Mesenchymal stem cell (in vitro differentiated cells and primary cell): ENCODE results near the gene GNAI2.

Source experiments
- DNase-seq: peaks from one replicate; pipeline ENCODE4 v3.0.0-alpha.2; 2013
- H2AFZ ChIP-seq: one replicate; pipeline ENCODE4 v1.6.1; 2013; ENCODE audit warnings: low read depth, mild to moderate bottlenecking, control low read depth, inconsistent platforms, low read length, moderate library complexity
- H2AK5ac ChIP-seq: 2 replicates; pipeline ENCODE4 v1.6.1; 2013; ENCODE audit warnings: low read length, moderate library complexity, mild to moderate bottlenecking, inconsistent platforms; ENCODE audit not compliant: severe bottlenecking
- H2BK120ac ChIP-seq: one replicate; pipeline ENCODE4 v1.6.1; 2013; ENCODE audit warnings: low read depth, mild to moderate bottlenecking, inconsistent platforms, low read length, moderate library complexity
- H2BK12ac ChIP-seq, 2 experiments: one replicate each; pipeline ENCODE4 v1.6.1; 2013; ENCODE audit warnings: inconsistent platforms in 2 of 2, low read length in 2 of 2, mild to moderate bottlenecking in 2 of 2, moderate library complexity in 2 of 2, control low read depth in 1 of 2
- H2BK15ac ChIP-seq: one replicate; pipeline ENCODE4 v1.6.1; 2013; ENCODE audit warnings: mild to moderate bottlenecking, low read depth, inconsistent platforms; ENCODE audit not compliant: poor library complexity, severe bottlenecking
- H2BK5ac ChIP-seq: 2 replicates; pipeline ENCODE4 v1.6.1; 2013; ENCODE audit warnings: low read depth, mild to moderate bottlenecking, low read length, control low read depth, inconsistent platforms; ENCODE audit not compliant: poor library complexity, severe bottlenecking
- H3K14ac ChIP-seq, 2 experiments: one replicate each; pipeline ENCODE4 v1.6.1; 2013; ENCODE audit warnings: inconsistent platforms in 2 of 2, low read length in 2 of 2, control low read depth in 1 of 2, mild to moderate bottlenecking in 1 of 2, moderate library complexity in 1 of 2
- H3K18ac ChIP-seq, 2 experiments: one replicate each; pipeline ENCODE4 v1.6.1; 2013; ENCODE audit warnings: inconsistent platforms in 2 of 2, low read length in 2 of 2, control low read depth in 1 of 2, low read depth in 1 of 2, mild to moderate bottlenecking in 1 of 2
- H3K23ac ChIP-seq, 2 experiments: one replicate each; pipeline ENCODE4 v1.6.1; 2013; ENCODE audit warnings: inconsistent platforms in 2 of 2, low read length in 2 of 2, mild to moderate bottlenecking in 2 of 2, moderate library complexity in 2 of 2, control low read depth in 1 of 2
- H3K27ac ChIP-seq: 2 replicates; pipeline ENCODE4 v1.5.1; 2013; ENCODE audit warnings: mild to moderate bottlenecking, moderate library complexity, low read length, control low read depth, inconsistent platforms; ENCODE audit not compliant: poor library complexity, severe bottlenecking
- H3K27me3 ChIP-seq, 2 experiments: 2 replicates each; pipeline versions ENCODE4 v1.6.1 to v1.7.0; 2013; ENCODE audit warnings: low read length in 2 of 2, mild to moderate bottlenecking in 2 of 2, moderate library complexity in 2 of 2, control low read depth in 1 of 2, inconsistent platforms in 1 of 2; ENCODE audit not compliant: control insufficient read depth in 1 of 2, insufficient read depth in 1 of 2
- H3K36me3 ChIP-seq, 2 experiments: 2 replicates each; pipeline versions ENCODE4 v1.6.1 to v1.7.0; 2013; ENCODE audit warnings: low read length in 2 of 2, control low read depth in 1 of 2, inconsistent platforms in 1 of 2, low read depth in 1 of 2, mild to moderate bottlenecking in 1 of 2; ENCODE audit not compliant: insufficient read depth in 2 of 2, control insufficient read depth in 1 of 2
- H3K4ac ChIP-seq, 2 experiments: one replicate each; pipeline ENCODE4 v1.6.1; 2013; ENCODE audit warnings: inconsistent platforms in 2 of 2, low read length in 2 of 2, mild to moderate bottlenecking in 2 of 2, moderate library complexity in 2 of 2, control low read depth in 1 of 2, low read depth in 1 of 2
- H3K4me1 ChIP-seq: 2 replicates; pipeline ENCODE4 v1.6.1; 2013; ENCODE audit warnings: low read depth, low read length, control low read depth; ENCODE audit not compliant: control insufficient read depth, insufficient read depth
- H3K4me2 ChIP-seq: 2 replicates; pipeline ENCODE4 v1.6.1; 2013; ENCODE audit warnings: low read length, mild to moderate bottlenecking, inconsistent platforms; ENCODE audit not compliant: poor library complexity, severe bottlenecking
- H3K4me3 ChIP-seq, 2 experiments: 2 replicates each; pipeline versions ENCODE4 v1.5.1 to v1.7.0; 2013; ENCODE audit warnings: low read length in 2 of 2, mild to moderate bottlenecking in 2 of 2, control low read depth in 1 of 2, low read depth in 1 of 2; ENCODE audit not compliant: insufficient read depth in 1 of 2
- H3K79me1 ChIP-seq: replicated peaks from 2 replicates; pipeline ENCODE4 v1.6.1; 2013; ENCODE audit warnings: mild to moderate bottlenecking, control low read depth, low read length, inconsistent platforms; ENCODE audit not compliant: poor library complexity, severe bottlenecking
- H3K9ac ChIP-seq: 2 replicates; pipeline ENCODE4 v1.7.0; 2013; ENCODE audit warnings: mild to moderate bottlenecking, low read length, moderate library complexity
- H3K9me3 ChIP-seq: 2 replicates; pipeline ENCODE4 v1.7.0; 2013; ENCODE audit warnings: mild to moderate bottlenecking, low read length; ENCODE audit not compliant: control insufficient read depth
- H4K8ac ChIP-seq: one replicate; pipeline ENCODE4 v1.6.1; 2013; ENCODE audit warnings: inconsistent platforms, mild to moderate bottlenecking, low read length, moderate library complexity
- H4K91ac ChIP-seq: one replicate; pipeline ENCODE4 v1.6.1; 2013; ENCODE audit warnings: mild to moderate bottlenecking, low read length, inconsistent platforms
- WGBS: methylation state at CpG from one replicate; pipeline ENCODE4 v1.1.7; 2013; ENCODE audit warnings: mixed read lengths; 5-methylcytosine and 5-hydroxymethylcytosine counted together

GNAI2 gene

DNA sequence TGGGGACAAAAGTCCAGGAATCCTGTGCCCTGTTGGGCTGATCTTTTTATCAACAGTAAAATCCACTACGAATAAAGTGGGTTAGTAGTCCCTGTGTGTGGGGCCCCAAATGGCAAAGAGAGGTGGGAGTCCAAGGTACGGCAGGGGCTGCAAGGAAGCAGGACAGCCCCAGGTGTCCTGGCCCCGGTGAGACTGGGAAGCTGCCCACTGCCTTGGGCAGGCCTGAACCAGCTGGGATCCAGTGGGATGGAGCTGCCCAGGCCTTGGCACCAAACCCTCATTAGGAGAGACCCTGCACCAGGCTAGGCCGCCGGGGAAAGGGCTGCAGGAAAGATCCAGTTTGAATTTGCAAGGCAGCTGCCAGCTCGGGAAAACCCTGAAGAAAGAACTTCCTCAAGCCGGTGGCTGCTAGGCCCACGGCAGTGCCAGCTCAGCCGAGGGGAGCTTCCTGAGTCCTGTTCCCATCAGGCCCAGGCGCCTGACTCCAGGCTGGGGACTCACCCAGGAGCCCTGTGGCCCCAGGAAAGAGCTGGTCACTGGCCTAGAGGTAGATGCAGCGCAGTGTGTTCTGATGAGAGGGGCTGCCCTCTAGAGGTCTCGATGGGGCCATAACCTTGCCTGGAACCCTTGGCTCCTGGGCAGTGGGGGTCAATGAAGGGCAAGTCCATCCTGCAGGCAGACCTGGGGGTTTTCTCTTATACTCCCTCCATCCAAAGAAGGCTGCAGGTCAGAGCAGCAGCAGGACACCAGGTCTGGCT is 14.4 kb upstream of the GNAI2 start:
- H3K4ac ChIP-seq = no peak overlapping the region
- WGBS = 75% methylated on average over 12 of the region's 12 CpGs
- H3K18ac ChIP-seq = no peak overlapping the region
- no peak overlapping the region for H2AFZ ChIP-seq
- H3K9me3 ChIP-seq = no peaks in the 10 kb centered on the region
- no peaks in the 10 kb centered on the region for H3K36me3 ChIP-seq
- H3K23ac ChIP-seq = no peak overlapping the region
- H2BK5ac ChIP-seq = no peak overlapping the region
- H3K4me2 ChIP-seq = no peak overlapping the region
- no peak overlapping the region for H2AK5ac ChIP-seq
- H3K27ac ChIP-seq = no peak overlapping the region
- no peak overlapping the region for H4K8ac ChIP-seq
- H2BK12ac ChIP-seq = no peak overlapping the region
- no peak overlapping the region for H3K9ac ChIP-seq
- H3K27me3 ChIP-seq = peaks cover 12 to 32% of the 10 kb centered on the region in 2 experiments
- peaks cover 3% of the 10 kb centered on the region for H3K4me1 ChIP-seq
- H3K14ac ChIP-seq = no peak overlapping the region
- no peak overlapping the region for H2BK120ac ChIP-seq
- H3K4me3 ChIP-seq = no peak overlapping the region
- H3K79me1 ChIP-seq = no peaks in the 10 kb centered on the region
- no peak overlapping the region for H2BK15ac ChIP-seq
- H4K91ac ChIP-seq = no peak overlapping the region
- no peak for DNase-seq

GRCh38 chr3:50222169-50222528 is 13.9 kb upstream of the GNAI2 start:
- H3K18ac ChIP-seq = no peak overlapping the region
- H3K79me1 ChIP-seq = no peaks in the 10 kb centered on the region
- H3K14ac ChIP-seq = no peak overlapping the region
- H3K4me2 ChIP-seq = no peak overlapping the region
- no peak overlapping the region for H4K91ac ChIP-seq
- no peaks in the 10 kb centered on the region for H3K9me3 ChIP-seq
- H3K4me1 ChIP-seq = peaks cover 8% of the 10 kb centered on the region
- no peak overlapping the region for H3K4me3 ChIP-seq
- no peak overlapping the region for H4K8ac ChIP-seq
- no peaks in the 10 kb centered on the region for H3K36me3 ChIP-seq
- H3K9ac ChIP-seq = no peak overlapping the region
- no peak overlapping the region for H2BK15ac ChIP-seq
- no peak overlapping the region for H2AK5ac ChIP-seq
- no peak overlapping the region for H3K23ac ChIP-seq
- no peak overlapping the region for H2BK12ac ChIP-seq
- WGBS = 70% methylated on average over 1 of the region's 1 CpG
- H2AFZ ChIP-seq = no peak overlapping the region
- H2BK5ac ChIP-seq = no peak overlapping the region
- no peak overlapping the region for H3K4ac ChIP-seq
- no peak for DNase-seq
- no peak overlapping the region for H3K27ac ChIP-seq
- H2BK120ac ChIP-seq = no peak overlapping the region
- peaks cover 11 to 29% of the 10 kb centered on the region in 2 experiments for H3K27me3 ChIP-seq

DNA sequence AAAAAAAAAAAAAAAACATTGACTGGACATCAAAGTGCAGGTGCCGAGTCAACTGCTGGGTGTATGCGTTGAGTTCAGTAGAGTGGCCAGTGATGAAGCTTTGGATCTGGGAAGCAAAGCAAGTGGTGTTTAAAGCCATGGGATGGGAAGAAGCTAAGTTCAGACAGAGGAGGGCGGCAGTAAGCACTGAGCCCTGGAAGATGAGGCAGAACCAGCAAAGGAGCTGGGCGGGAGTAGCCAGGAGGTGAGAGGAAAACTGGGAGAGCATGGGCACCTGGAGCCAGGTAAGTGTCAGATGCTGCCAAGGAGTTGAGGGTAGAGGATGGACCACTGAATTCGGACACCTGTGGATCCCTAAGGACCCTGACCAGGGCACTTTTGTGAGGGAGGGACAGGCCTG is 11.4 kb upstream of the GNAI2 start:
- Histone ChIP-seq H3K23ac (no peak overlapping the region), H4K8ac (no peak overlapping the region), H2BK5ac (no peak overlapping the region), H2BK12ac (no peak overlapping the region), H2AFZ (no peak overlapping the region), H3K9me3 (no peaks in the 10 kb centered on the region), H2BK15ac (no peak overlapping the region), H3K18ac (no peak overlapping the region), H3K27me3 (peaks cover 4 to 19% of the 10 kb centered on the region in 2 experiments), H3K4me1 (peaks cover 15% of the 10 kb centered on the region), H3K14ac (no peak overlapping the region), H3K27ac (no peak overlapping the region), H3K79me1 (peaks cover 3% of the 10 kb centered on the region), H3K4me3 (no peak overlapping the region), H3K4ac (no peak overlapping the region), H3K36me3 (no peaks in the 10 kb centered on the region), H3K4me2 (no peak overlapping the region), H2AK5ac (no peak overlapping the region), H4K91ac (no peak overlapping the region), H2BK120ac (no peak overlapping the region), H3K9ac (no peak overlapping the region)
- no peak for DNase-seq
- WGBS = 68% methylated on average over 5 of the region's 5 CpGs

DNA sequence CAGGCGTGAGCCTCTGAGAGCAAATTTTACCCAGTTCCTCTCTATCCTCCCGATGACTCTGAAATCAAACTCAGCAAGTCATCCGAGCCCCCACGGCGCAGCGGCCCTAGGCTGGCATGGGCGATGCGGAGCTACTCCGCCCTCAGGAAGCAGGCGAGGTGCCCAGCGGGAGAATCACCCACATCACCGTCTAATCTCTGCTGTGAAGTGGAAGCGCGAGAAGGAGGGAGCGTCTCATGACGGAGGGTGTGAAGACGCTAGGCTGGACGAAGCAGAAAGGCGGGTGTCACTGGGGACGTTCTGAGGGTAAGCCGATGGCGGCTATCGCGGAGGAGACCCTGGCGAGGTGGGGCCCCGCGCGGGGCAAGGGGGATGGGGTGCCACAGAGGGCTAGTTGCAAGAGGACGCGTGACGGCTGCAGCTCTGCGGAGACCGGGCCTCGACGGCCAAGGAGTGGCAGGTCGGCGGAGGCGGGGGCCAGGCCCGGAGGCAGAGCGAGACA is 9.1 kb upstream of the GNAI2 start:
- Histone ChIP-seq H3K4me1 (peaks cover 15% of the 10 kb centered on the region), H3K4ac (peak overlapping the region; percentile 19 to 36), H3K14ac (peak overlapping the region in 1 of 2 experiments; percentile 94), H3K79me1 (peaks cover 3% of the 10 kb centered on the region), H3K9ac (peak overlapping the region; percentile 83), H2BK12ac (peak overlapping the region; percentile 46 to 69), H3K27ac (peak overlapping the region; percentile 24), H3K36me3 (no peaks in the 10 kb centered on the region), H2AFZ (peak overlapping the region; percentile 90), H4K8ac (peak overlapping the region; percentile 93), H3K23ac (peak overlapping the region in 1 of 2 experiments; percentile 97), H3K18ac (peak overlapping the region; percentile 74 to 96), H3K27me3 (peaks cover 4 to 18% of the 10 kb centered on the region in 2 experiments), H3K9me3 (no peaks in the 10 kb centered on the region), H3K4me2 (peak overlapping the region; percentile 90), H2BK5ac (no peak overlapping the region), H2BK120ac (peak overlapping the region; percentile 57), H3K4me3 (peak overlapping the region; percentile 57 to 95), H4K91ac (peak overlapping the region; percentile 85), H2BK15ac (peak overlapping the region; percentile 95), H2AK5ac (no peak overlapping the region)
- 2% methylated on average over 28 of the region's 40 CpGs for WGBS
- peak; percentile 67 for DNase-seq
